ENCODE measurements around the gene FIP1L1.

FIP1L1 gene

DNA sequence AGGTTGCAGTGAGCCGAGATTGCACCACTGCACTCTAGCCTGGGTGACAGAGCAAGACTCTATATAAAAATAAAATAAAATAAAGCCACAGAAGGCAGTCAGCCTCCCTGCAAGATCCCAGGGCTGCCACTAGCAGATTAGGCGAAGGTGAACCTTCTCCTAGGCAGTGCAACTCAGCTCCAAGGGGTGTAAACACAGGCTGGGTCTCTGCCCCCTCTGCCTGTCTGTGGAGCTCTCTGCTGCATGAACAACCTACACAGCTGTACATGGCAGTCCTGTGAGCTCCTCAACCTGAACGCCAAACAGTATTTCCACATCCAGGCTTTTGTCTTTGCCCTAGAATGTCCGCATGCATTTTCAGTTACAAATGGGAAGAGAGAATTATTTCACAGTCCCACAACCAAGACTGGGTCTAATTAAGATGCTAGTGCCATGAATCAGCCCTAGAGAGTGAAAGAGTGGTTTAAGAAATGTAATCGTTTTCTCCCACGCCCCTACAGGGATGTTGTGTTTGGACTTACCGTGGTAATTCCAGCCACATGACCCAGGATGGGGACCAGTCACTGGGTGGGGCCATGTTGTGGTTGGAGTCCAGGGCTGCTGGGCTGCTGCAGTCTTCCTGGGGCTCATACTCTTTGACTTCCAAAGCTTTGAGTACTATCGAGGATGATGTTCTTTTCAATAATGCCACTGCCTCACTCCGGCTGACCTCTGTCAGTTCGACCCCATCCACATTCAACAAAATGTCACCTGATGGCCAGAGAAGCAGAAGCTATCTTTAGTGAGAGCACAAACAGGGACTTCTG, 99.0 kb downstream of the FIP1L1 start:
- DNase-seq (ENCODE audit: low read depth in 2 of 2), result no peak

DNA sequence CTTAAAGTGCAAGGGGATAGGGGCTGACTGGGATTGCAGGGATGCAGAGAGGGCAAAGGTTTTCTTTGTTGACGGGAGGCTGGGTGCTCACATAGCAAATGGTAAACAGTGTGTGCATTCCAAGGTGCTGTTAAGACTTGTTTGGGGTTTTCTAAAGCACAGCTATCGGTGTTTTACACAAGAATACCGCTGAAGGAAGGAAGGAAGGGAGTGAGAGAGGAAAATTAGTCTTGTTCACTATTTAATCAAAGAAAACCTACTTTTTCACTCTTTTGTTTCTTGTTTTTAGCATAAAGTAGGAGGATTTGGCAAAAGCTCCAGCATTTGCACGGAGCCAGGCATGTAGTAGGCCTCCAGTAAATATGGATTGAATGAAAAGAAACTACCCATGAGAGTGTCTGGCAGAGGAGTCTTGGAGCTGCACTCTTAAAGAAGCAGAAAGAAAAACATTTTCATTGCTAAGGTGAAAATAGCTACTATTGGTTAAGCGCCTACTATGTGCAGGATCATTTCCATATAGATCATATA, 99.7 kb downstream of the FIP1L1 start:
- no peak for DNase-seq (ENCODE audit: low read depth in 2 of 2)

DNA sequence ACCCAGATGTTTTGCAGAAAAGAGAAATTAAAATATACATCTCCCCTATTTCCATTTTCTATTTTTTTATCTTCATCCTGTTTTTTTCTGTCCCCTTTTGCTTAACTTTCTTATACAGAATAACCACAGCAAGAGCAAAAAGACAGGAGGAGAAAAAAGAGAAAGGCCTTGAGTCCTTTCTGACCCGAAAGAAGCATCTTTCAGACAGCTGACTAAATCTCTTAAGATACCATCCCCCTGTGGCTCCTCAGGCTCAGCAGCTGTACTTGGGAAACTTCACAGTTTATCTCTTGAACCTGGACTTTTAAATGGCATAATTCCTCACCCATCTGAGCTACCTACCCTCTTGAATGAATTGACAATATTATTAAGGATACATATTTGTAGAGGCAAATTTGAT, 100.2 kb downstream of the FIP1L1 start:
- DNase-seq (ENCODE audit: low read depth in 2 of 2), result no peak

DNA sequence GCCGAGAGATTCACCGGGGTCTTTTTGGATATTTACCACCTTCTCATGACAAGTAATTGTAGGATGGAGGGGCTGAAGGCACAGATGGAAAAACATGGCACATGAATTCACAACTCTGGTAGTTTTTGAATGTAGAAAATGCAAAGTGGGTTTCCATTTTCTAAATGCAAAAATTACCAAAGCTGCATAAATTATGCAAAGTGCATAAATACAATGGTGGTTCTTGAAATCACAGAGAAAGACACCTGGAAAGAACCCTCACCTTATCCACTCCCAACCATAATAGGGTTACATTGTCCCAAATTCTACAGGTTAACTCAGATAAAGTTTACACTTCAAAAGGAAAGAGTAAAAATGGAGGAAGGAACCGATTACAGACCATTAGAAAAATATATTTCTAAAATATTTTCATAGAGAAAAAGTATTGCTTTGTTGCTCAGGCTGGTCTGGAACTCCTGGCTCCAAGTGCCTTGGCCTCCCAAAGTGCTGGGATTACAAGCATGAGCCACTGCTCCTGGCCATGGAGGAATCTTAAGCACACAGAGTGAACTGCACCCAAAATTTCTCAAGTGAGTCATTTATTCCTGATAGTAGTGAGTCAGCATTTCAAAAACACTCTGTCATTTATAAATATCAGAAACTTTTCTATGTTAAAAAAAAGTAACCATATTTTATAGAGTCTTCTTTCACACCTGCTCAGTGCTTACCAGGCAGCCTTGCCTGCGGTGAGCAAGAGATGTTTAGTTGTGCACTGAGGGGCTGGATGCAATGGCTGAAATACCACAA, 101.4 kb downstream of the FIP1L1 start:
- DNase-seq (ENCODE audit: low read depth in 2 of 2), result no peak

GRCh38 chr4:53479736-53480525, 102.5 kb downstream of the FIP1L1 start:
- no peak for DNase-seq (ENCODE audit: low read depth in 2 of 2)

DNA sequence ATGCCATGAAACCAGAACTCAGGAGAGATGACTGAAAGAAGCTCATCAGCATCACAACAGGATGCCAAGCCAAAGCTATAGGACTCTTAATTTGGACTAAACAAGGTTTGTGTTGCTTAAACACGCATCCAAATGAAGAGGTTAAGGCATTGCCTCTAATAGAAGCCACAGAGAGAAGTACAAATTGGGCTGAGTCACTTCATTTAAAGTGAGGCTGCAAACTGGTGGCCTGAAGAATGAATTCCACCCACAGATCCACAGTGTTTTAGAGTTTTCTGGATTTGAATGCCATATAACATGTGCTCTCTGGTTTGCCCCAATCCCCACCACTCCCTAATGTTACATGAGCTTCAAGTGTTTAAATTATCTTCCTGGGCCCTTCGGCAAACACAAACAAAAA, 103.5 kb downstream of the FIP1L1 start:
- DNase-seq (ENCODE audit: low read depth in 2 of 2), result no peak

DNA sequence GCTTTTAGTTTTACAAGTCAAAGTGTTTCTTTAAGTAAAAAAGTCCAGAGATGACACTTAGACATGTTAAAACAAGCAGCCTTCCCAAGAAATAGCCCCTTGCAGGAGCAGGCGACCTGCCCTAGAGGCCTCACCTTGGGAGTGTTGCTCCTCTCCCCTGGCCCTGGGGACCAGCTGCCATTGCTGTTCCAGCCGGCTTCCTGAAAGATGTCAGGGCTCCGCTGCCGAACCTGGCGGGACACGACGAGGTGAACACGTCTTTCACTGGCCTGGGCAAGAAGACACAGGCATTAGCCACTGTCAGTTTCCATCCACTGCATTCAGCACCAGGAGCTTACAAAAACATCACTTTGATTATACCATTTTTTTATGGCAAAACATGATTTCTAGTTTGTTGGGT, 104.1 kb downstream of the FIP1L1 start:
- no peak for DNase-seq (ENCODE audit: low read depth in 2 of 2)

DNA sequence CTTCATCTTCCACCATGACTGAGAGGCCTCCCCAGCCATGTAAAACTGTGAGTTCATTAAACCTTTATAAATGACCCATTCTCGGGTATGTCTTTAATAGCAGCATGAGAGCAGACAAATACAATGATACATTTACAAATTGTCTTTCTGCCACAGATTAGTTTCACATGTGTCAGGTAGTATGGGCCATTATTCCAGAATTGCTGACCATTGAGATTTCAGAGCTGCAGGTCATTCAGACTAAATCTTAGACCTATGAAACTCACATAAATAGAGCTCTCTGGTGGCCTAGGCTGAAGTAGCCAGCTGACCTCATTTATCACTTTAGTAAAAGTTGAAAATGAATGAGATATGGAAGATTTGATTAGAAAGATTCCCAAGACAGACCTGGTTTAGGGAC, 105.8 kb downstream of the FIP1L1 start:
- DNase-seq (ENCODE audit: low read depth in 2 of 2), result no peak

GRCh38 chr4:53484911-53485657, 107.6 kb downstream of the FIP1L1 start:
- no peak for DNase-seq (ENCODE audit: low read depth in 2 of 2)

- DNase-seq (ENCODE audit: low read depth in 2 of 2), result no peak
Measured at GRCh38 chr4:53485658-53486040, 108.2 kb downstream of the FIP1L1 start.

DNA sequence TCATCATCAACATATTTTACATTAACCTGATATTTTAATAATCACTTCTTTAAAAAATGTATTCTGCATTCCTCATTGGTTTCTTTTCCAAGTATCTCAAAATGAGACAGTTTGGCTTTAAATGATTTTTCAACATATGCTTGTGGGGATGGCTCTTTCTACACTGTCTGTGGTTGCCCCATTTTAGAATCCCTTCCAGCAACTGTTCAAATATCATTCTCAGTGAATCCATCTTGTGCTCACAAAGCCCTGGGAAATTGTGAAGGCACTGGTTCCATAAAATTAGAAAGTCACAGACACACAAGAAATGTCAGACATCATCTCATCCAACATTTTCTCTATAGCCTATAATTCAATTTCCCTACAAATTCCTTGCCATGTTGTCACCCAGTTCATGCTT, 110.3 kb downstream of the FIP1L1 start:
- no peak for DNase-seq (ENCODE audit: low read depth in 2 of 2)

- DNase-seq (ENCODE audit: low read depth in 2 of 2), result no peak
Measured at GRCh38 chr4:53489279-53489889, 111.9 kb downstream of the FIP1L1 start.

GRCh38 chr4:53490161-53490956, 112.9 kb downstream of the FIP1L1 start:
- DNase-seq (ENCODE audit: low read depth in 2 of 2), result no peak

GRCh38 chr4:53490965-53491622, 113.7 kb downstream of the FIP1L1 start:
- DNase-seq (ENCODE audit: low read depth in 2 of 2), result no peak

DNA sequence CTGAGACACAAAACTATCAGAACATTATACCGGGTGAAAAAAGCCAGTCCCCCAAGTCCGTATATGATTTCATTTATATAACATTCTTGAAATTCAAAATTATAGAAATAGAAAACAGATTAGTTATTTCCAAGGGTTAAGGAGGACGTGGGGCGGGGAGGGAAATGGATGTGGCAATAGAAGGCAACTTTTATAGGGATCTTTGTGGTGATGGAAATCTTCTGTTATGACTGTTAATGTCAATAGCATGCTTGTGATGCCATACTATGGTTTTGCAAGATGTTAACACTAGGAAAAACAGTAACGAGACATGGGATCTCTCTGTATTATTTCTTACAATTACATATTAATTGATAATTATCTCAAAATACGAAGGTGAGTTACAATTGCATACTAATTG, 117.4 kb downstream of the FIP1L1 start:
- no peak for DNase-seq (ENCODE audit: low read depth in 2 of 2)

- DNase-seq (ENCODE audit: low read depth in 2 of 2), result no peak
Measured at GRCh38 chr4:53497487-53498244, 120.2 kb downstream of the FIP1L1 start.

GRCh38 chr4:53498706-53499105, 121.3 kb downstream of the FIP1L1 start:
- DNase-seq (ENCODE audit: low read depth in 2 of 2), result no peak

- no peak for DNase-seq (ENCODE audit: low read depth in 2 of 2)
Measured at GRCh38 chr4:53499791-53500190, 122.3 kb downstream of the FIP1L1 start.

GRCh38 chr4:53500546-53500945, 123.1 kb downstream of the FIP1L1 start:
- no peak for DNase-seq (ENCODE audit: low read depth in 2 of 2)

Measured in stimulated activated CD4-positive, alpha-beta T cell treated with anti-CD3 and anti-CD28 coated beads, Interleukin-1b, Interleukin-23, amount 100 ng/mL, for 1 hour (primary cell).